SK-N-SH treated with all-trans-retinoic acid at 6 μM for 48 hours (cell line): ENCODE results near the gene KRTAP10-1.

Experiments used
- ARNTL ChIP-seq: fragments of 450-650 bp; formaldehyde crosslinking; IDR thresholded peaks from 2 replicates; pipeline ENCODE4 v1.5.0; 2020; ENCODE audit warnings: low read depth, mild to moderate bottlenecking, moderate library complexity, borderline replicate concordance
- BACH2 ChIP-seq: fragments of 250-450 bp; sonication (Bioruptor Pico); IDR thresholded peaks from 2 replicates; pipeline ENCODE4 v1.9.0; 2021; ENCODE audit warnings: mild to moderate bottlenecking, borderline replicate concordance
- CREB5 ChIP-seq: fragments of 250-450 bp; sonication (Bioruptor Pico); IDR thresholded peaks from 2 replicates; pipeline ENCODE4 v1.5.1; 2020; ENCODE audit warnings: low read depth, mild to moderate bottlenecking, moderate library complexity
- ESRRG ChIP-seq: fragments of 250-450 bp; sonication (Bioruptor Pico); IDR thresholded peaks from 2 replicates; pipeline ENCODE4 v1.6.1; 2021; ENCODE audit warnings: mild to moderate bottlenecking
- GLIS3 ChIP-seq: fragments of 250-450 bp; sonication (Bioruptor Pico); IDR thresholded peaks from 2 replicates; pipeline ENCODE4 v1.5.0; 2020; ENCODE audit warnings: mild to moderate bottlenecking, moderate library complexity
- ISL1 ChIP-seq: fragments of 250-450 bp; sonication (Bioruptor Pico); IDR thresholded peaks from 2 replicates; pipeline ENCODE4 v2.1.2; 2022; ENCODE audit warnings: mild to moderate bottlenecking, moderate library complexity
- OSR1 ChIP-seq: fragments of 250-450 bp; sonication (Bioruptor Pico); IDR thresholded peaks from 2 replicates; pipeline ENCODE4 v1.8.0; 2022; ENCODE audit warnings: moderate library complexity, mild to moderate bottlenecking, inconsistent platforms
- RARB ChIP-seq: fragments of 250-450 bp; sonication (Bioruptor Pico); IDR thresholded peaks from 2 replicates; pipeline ENCODE4 v1.8.0; 2021; ENCODE audit warnings: mild to moderate bottlenecking, moderate library complexity
- TOX ChIP-seq: fragments of 250-450 bp; sonication (Bioruptor Pico); IDR thresholded peaks from 2 replicates; pipeline ENCODE4 v1.8.0; 2021; ENCODE audit warnings: mild to moderate bottlenecking, moderate library complexity, borderline replicate concordance
- ZFP3 ChIP-seq: fragments of 250-450 bp; sonication (Bioruptor Pico); IDR thresholded peaks from 2 replicates; pipeline ENCODE4 v1.5.0; 2020; ENCODE audit warnings: mild to moderate bottlenecking, moderate library complexity
- TF ChIP-seq, protein P1 (sequence below): fragments of 250-450 bp; sonication (Bioruptor Pico); IDR thresholded peaks from 2 replicates; pipeline ENCODE4 v1.8.0; 2020; ENCODE audit warnings: mild to moderate bottlenecking, moderate library complexity, borderline replicate concordance

DNA sequence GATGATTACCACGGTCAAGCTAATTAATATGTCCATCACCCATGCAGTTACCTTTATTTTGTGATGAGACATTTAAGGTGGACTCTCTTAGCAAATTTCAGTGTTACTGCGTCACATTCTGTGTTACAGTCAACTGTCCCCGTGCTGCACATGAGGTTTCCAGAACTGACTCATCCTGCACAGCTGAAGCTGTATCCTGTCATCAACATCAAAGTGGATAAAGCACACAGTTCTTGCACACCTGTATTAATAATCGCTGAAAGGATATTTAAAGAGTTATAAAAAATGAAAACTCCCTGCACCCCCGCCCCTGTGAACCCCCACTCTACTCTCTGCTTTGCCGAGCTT is 43.8 kb upstream of the KRTAP10-1 start:
- TF ChIP-seq ARNTL (CRISPR knock-in tag), result no peak
- no peak for TF ChIP-seq ZFP3 (CRISPR knock-in tag)
- no peak for TF ChIP-seq GLIS3
- TF ChIP-seq BACH2 (CRISPR knock-in tag), result no peak
- TF ChIP-seq RARB, result no peak
- TF ChIP-seq, protein P1, sequence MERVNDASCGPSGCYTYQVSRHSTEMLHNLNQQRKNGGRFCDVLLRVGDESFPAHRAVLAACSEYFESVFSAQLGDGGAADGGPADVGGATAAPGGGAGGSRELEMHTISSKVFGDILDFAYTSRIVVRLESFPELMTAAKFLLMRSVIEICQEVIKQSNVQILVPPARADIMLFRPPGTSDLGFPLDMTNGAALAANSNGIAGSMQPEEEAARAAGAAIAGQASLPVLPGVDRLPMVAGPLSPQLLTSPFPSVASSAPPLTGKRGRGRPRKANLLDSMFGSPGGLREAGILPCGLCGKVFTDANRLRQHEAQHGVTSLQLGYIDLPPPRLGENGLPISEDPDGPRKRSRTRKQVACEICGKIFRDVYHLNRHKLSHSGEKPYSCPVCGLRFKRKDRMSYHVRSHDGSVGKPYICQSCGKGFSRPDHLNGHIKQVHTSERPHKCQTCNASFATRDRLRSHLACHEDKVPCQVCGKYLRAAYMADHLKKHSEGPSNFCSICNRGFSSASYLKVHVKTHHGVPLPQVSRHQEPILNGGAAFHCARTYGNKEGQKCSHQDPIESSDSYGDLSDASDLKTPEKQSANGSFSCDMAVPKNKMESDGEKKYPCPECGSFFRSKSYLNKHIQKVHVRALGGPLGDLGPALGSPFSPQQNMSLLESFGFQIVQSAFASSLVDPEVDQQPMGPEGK (CRISPR knock-in tag), result no peak
- no peak for TF ChIP-seq CREB5 (CRISPR knock-in tag)
- TF ChIP-seq TOX, result no peak
- TF ChIP-seq OSR1 (CRISPR knock-in tag), result no peak
- no peak for TF ChIP-seq ESRRG (CRISPR knock-in tag)
- no peak for TF ChIP-seq ISL1 (CRISPR knock-in tag)
